Muscle layer of duodenum (tissue), 2 donors: Measurements from ENCODE around the gene MEGF9.
"Not testable (repeated sequence)": the region's sequence is repeated elsewhere in the genome, so short reads cannot be mapped to it uniquely, and the experiment has no call there.

Experiments used
- H3K27ac ChIP-seq: one replicate; pipeline ENCODE4 v1.7.0; 2013; ENCODE audit warnings: mild to moderate bottlenecking, low read length
- H3K27me3 ChIP-seq: one replicate; pipeline ENCODE4 v1.7.0; 2013; ENCODE audit warnings: low read depth, mild to moderate bottlenecking, control low read depth, low read length
- H3K36me3 ChIP-seq, 2 donors: one replicate each; pipeline ENCODE4 v1.7.0; 2013; ENCODE audit warnings: low read length in 2 of 2, control low read depth in 1 of 2, mild to moderate bottlenecking in 1 of 2; ENCODE audit not compliant: insufficient read depth in 2 of 2, control insufficient read depth in 1 of 2
- H3K4me1 ChIP-seq, 2 donors: one replicate each; pipeline ENCODE4 v1.7.0; 2013; ENCODE audit warnings: low read length in 2 of 2, mild to moderate bottlenecking in 2 of 2, control low read depth in 1 of 2, moderate library complexity in 1 of 2; ENCODE audit not compliant: insufficient read depth in 2 of 2, control insufficient read depth in 1 of 2
- H3K4me3 ChIP-seq, 2 donors: one replicate each; pipeline ENCODE4 v1.7.0; 2013; ENCODE audit warnings: low read length in 2 of 2, low read depth in 1 of 2, mild to moderate bottlenecking in 1 of 2
- H3K9me3 ChIP-seq, 2 donors: one replicate each; pipeline ENCODE4 v1.7.0; 2013; ENCODE audit warnings: low read length in 2 of 2, control low read depth in 1 of 2, mild to moderate bottlenecking in 1 of 2; ENCODE audit not compliant: control insufficient read depth in 1 of 2
- donor health status: healthy.

Gene MEGF9

DNA sequence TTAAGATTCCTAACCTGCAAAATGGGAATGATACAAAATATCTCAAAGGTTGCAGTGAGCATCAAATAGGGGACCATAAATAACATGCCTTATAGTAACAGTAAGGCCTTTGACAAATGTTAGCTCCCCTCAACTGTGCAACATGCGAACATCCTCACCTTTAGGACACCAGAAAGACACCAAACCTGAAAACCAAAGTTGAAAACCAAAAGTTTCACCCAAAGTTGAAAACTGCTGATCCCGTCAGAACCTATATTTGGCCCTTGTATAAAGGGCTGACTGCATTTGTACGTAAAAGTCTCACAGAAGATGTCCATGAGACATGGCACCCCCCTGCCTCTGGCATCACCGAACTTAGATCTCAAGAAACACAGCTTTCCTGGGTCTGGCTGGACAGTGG, 146.4 kb downstream of the MEGF9 start:
- Histone ChIP-seq H3K27me3 (no peaks in the 10 kb centered on the region), H3K27ac (no peak overlapping the region), H3K9me3 (no peaks in the 10 kb centered on the region), H3K36me3 (peaks cover 45 to 74% of the 10 kb centered on the region in 2 donors), H3K4me3 (no peak overlapping the region), H3K4me1 (peaks cover 0 to 13% of the 10 kb centered on the region in 2 donors)

DNA sequence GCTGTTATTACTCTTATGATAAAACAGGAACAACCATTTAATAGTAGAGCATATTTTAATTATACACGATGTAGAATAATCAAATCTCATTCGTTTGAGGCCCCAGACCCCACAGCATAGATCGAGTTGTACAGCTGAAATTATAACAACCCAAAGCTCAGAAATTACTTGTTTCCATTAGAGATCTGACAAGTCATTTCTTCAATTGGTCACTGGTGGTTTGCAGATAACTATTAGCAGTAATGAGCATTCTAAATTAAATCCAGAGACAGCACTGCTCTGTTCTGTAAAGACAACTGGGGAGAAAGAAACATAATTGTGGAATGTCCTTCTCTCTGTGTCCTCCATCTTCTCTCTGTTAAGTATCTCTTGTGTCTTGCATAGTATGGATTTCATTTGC, 147.2 kb downstream of the MEGF9 start:
- H3K27me3 ChIP-seq: no peaks in the 10 kb centered on the region
- no peak overlapping the region for H3K27ac ChIP-seq
- no peak overlapping the region for H3K4me3 ChIP-seq
- peaks cover 45 to 79% of the 10 kb centered on the region in 2 donors for H3K36me3 ChIP-seq
- no peaks in the 10 kb centered on the region for H3K9me3 ChIP-seq
- peaks cover 0 to 13% of the 10 kb centered on the region in 2 donors for H3K4me1 ChIP-seq

DNA sequence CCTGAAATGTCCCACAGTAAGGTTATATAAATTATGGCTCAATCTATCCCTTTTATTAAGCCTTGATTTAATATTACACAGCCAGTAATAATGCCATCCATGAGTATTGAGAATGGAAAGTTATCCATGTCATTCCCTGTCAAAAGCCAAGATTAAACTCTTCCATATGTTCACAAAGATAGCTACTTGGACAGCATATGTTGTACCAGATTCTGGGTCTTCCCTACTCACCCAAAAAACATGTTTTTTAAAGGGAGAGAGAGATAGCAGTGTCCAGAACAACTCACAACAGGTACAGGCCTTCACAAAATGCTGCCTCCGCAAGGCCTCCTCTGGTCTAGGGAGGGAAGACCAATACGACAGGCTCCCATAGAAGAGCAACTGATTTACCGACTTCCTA, 149.7 kb downstream of the MEGF9 start:
- H3K9me3 ChIP-seq: no peaks in the 10 kb centered on the region
- no peak overlapping the region for H3K4me3 ChIP-seq
- peaks cover 27 to 56% of the 10 kb centered on the region in 2 donors for H3K36me3 ChIP-seq
- no peak overlapping the region for H3K27ac ChIP-seq
- no peaks in the 10 kb centered on the region for H3K27me3 ChIP-seq
- no peaks in the 10 kb centered on the region for H3K4me1 ChIP-seq

DNA sequence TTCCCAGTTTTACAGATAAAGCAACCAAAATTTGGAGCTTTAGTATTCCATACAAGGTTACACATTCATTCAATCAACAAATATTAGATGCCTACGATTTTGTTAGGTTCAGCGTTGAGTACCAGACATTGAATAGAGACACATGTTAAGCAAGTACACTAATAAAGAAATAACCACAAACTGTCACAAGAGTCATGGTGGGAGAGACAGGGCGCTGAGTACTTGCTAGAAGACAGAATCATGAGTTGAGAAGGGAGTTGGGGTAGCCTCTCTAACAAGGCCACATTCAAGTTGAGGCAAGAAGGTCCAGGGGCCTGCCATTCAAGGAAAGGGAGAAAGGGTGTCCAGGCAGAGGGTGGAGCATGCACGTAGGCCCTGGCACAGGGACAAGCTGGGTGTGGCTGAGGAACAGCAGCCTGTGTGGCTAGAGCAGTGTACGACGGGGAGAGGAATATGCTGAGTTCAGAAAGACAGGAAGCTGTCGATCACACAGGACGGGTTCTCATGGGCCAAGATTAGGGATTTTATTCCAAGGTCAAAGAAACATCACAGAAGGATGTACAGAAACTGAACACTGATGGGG, 151.3 kb downstream of the MEGF9 start:
- Histone ChIP-seq H3K4me1 (no peaks in the 10 kb centered on the region), H3K4me3 (no peak overlapping the region), H3K9me3 (no peaks in the 10 kb centered on the region), H3K27ac (no peak overlapping the region), H3K36me3 (peaks cover 17 to 40% of the 10 kb centered on the region in 2 donors), H3K27me3 (no peaks in the 10 kb centered on the region)

DNA sequence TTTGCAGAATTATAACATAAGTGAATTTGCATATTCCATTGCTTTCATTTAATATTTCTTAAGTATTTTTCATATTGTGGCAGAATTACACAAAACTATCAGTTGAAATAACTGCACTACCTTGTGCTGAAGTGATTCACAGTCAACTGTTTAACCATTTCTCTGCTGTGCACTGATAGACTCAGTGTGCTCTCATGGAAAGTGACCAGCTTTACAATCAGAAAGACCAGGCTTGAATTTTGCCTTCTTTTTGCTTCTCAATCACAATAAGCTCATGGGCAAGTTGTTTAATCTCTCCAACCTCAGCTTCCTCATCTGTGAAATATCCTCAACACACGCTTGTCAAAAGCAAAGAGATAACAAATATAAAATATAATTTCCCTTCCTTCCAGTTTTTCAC, 152.6 kb downstream of the MEGF9 start:
- Histone ChIP-seq H3K9me3 (no peaks in the 10 kb centered on the region), H3K27ac (no peak overlapping the region), H3K27me3 (no peaks in the 10 kb centered on the region), H3K4me1 (no peaks in the 10 kb centered on the region), H3K4me3 (no peak overlapping the region), H3K36me3 (peaks cover 12 to 28% of the 10 kb centered on the region in 2 donors)

DNA sequence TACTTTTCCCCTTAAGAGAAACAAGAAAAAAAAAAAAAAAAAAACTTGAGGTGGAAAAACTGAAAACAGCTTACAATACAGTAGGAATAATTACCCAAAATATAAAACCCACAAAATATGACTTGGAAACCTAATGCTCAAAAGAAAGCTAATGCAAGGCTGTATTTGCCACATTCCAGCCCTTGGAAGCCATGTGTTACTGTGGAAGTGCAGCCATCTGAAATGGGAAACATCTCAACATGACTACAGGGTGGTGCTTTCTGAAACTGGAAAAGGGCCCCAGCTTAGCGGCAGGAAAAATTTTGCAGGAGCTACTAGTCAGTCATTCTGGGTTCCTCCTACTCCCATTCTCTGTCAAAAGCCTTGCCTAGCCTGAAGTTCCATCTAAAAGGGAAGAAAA, 154.7 kb downstream of the MEGF9 start:
- H3K27ac ChIP-seq: no peak overlapping the region
- H3K36me3 ChIP-seq: peaks cover 12 to 13% of the 10 kb centered on the region in 2 donors
- no peaks in the 10 kb centered on the region for H3K27me3 ChIP-seq
- no peak overlapping the region for H3K4me3 ChIP-seq
- H3K4me1 ChIP-seq: no peaks in the 10 kb centered on the region
- H3K9me3 ChIP-seq: no peaks in the 10 kb centered on the region

DNA sequence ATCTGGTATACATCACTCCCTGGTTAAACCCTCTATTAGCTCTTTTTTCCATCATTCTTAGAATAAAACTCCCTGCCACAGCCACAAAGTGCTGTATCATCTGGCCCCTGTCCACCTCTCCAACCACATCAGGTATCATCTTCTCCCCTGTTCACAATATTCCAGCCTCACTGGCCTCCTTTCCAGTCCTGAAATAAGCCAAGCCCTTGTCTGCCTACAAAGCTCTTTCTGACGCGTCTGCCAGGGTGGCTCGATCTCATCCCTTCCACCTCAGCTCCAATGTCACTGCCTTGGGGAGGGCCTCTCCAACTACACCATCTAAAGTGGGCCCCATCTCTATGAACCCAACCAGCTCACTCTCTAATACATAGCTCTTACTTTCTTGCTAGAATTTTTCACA, 155.8 kb downstream of the MEGF9 start:
- H3K4me1 ChIP-seq: no peaks in the 10 kb centered on the region
- no peaks in the 10 kb centered on the region for H3K27me3 ChIP-seq
- no peaks in the 10 kb centered on the region for H3K9me3 ChIP-seq
- peaks cover 8% of the 10 kb centered on the region in 2 donors for H3K36me3 ChIP-seq
- no peak overlapping the region for H3K27ac ChIP-seq
- H3K4me3 ChIP-seq: no peak overlapping the region

DNA sequence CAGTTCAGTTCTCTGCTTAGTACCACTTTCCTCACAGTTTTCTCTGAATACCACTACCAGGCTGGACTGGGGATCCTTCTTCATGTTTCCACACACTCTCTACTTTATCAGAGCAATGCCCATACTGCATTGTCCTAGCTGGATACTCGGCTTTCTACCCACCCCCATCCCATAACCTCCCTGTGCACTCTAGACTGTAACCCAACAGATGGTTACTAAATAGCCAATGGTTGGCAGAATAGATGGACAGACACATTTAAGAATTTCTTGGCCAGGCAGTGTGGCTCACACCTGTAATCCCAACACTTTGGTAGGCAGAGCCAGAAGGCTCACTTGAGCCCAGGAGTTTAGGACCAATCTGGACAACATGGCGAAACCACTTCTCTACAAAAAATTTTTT, 157.1 kb downstream of the MEGF9 start:
- no peak overlapping the region for H3K4me3 ChIP-seq
- H3K27me3 ChIP-seq: no peaks in the 10 kb centered on the region
- no peak overlapping the region for H3K27ac ChIP-seq
- no peaks in the 10 kb centered on the region for H3K9me3 ChIP-seq
- H3K4me1 ChIP-seq: no peaks in the 10 kb centered on the region
- peaks cover under 1 to 5% of the 10 kb centered on the region in 2 donors for H3K36me3 ChIP-seq

DNA sequence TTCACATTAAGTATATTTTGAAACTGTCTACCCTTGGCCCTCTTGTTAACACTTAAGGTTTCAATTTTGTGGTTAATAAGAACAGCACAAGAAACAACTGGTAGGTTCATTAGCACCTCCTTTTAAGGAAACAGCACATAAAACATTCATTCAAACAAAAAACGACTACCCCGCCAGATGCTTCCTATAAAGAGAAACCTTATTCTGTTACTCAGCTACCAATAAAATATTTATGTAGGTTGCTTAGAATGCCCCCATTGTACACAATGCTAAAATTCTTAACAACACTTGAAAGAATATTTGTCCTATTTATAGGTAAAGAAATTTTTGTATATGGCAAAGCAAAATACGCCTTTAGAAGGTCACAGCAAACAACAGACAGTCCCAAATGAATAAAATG, 157.5 kb downstream of the MEGF9 start:
- peaks cover 0 to 5% of the 10 kb centered on the region in 2 donors for H3K36me3 ChIP-seq
- no peaks in the 10 kb centered on the region for H3K27me3 ChIP-seq
- H3K9me3 ChIP-seq: no peaks in the 10 kb centered on the region
- H3K4me1 ChIP-seq: no peaks in the 10 kb centered on the region
- H3K27ac ChIP-seq: no peak overlapping the region
- H3K4me3 ChIP-seq: no peak overlapping the region

DNA sequence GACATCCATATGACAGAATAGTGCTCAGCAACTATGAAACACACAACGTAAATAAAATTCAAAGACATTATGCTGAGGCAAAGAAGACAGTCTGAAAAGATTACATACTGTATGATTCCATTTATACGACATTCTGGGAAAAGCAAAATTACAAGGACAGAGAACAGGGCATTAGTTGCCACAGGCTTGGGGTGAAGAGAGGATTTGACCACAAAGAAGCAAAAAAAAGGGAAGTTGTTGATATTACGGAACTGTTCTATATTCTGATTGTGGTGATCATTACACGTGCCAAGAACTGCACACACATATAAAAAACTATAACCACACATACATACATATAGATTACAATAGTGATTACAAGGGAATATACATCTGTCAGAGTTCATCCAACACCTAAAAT, 158.4 kb downstream of the MEGF9 start:
- Histone ChIP-seq H3K9me3 (no peaks in the 10 kb centered on the region), H3K4me1 (no peaks in the 10 kb centered on the region), H3K27ac (no peak overlapping the region), H3K27me3 (no peaks in the 10 kb centered on the region), H3K4me3 (no peak overlapping the region), H3K36me3 (peaks cover 0 to 5% of the 10 kb centered on the region in 2 donors)

DNA sequence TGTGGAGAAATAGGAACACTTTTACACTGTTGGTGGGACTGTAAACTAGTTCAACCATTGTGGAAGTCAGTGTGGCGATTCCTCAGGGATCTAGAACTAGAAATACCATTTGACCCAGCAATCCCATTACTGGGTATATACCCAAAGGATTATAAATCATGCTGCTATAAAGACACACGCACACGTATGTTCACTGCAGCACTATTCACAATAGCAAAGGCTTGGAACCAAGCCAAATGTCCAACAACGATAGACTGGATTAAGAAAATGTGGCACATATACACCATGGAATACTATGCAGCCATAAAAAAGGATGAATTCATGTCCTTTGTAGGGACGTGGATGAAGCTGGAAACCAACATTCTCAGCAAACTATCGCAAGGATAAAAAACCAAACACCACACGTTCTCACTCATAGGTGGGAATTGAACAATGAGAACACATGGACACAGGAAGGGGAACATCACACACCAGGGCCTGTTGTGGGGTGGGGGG, 162.0 kb downstream of the MEGF9 start:
- not testable (repeated sequence) for H3K4me1 ChIP-seq, H3K27me3 ChIP-seq, H3K27ac ChIP-seq, H3K9me3 ChIP-seq, H3K4me3 ChIP-seq
- peaks cover 17 to 22% of the 10 kb centered on the region in 2 donors for H3K36me3 ChIP-seq
